Right lobe of liver (tissue), 6 donors: ENCODE results near the gene CLPTM1L. TPM values are rescaled to one million over a fixed set of nuclear protein-coding genes. Genes with fewer than 3 reads are reported as not detected.
"Not testable (repeated sequence)": the region's sequence is repeated elsewhere in the genome, so short reads cannot be mapped to it uniquely, and the experiment has no call there.

ENCODE experiments used
- ATAC-seq, 4 donors: fragments of 200-7000 bp; cut with Tn5 transposase; one replicate each; pipeline ENCODE4 v1.9.1; 2020; ENCODE audit warnings: mild to moderate bottlenecking in 4 of 4, moderate library complexity in 4 of 4
- DNase-seq, 3 donors: peaks; one replicate each; pipeline ENCODE4 v3.0.0-alpha.2; 2020
- H3K27ac ChIP-seq, 3 donors: fragments of 200-600 bp; one replicate each; pipeline ENCODE4 v1.8.0; 2022
- H3K27me3 ChIP-seq, 2 donors: fragments of 200-600 bp; one replicate each; pipeline ENCODE4 v1.8.0; 2022
- H3K36me3 ChIP-seq, 4 donors: fragments of 200-600 bp; sonication (generic) in 1 of 4; one replicate each; pipeline versions ENCODE4 v1.5.1 to v1.8.0; 2017 to 2022; ENCODE audit warnings: control low read depth in 1 of 4
- H3K4me1 ChIP-seq, 4 donors: fragments of 200-600 bp; sonication (generic) in 1 of 4; one replicate each; pipeline versions ENCODE4 v1.5.1 to v1.8.0; 2017 to 2022; ENCODE audit warnings: control low read depth in 1 of 4
- H3K4me3 ChIP-seq, 3 donors: fragments of 200-600 bp; one replicate each; pipeline ENCODE4 v1.8.0; 2022
- H3K9me3 ChIP-seq, 4 donors: fragments of 200-600 bp; sonication (generic) in 1 of 4; one replicate each; pipeline versions ENCODE4 v1.5.1 to v1.8.0; 2017 to 2022; ENCODE audit warnings: control low read depth in 1 of 4
- CTCF ChIP-seq, 4 donors: fragments of 200-600 bp in 3 of 4; fragments of 450-650 bp in 1 of 4; IDR thresholded peaks; one replicate each; pipeline versions ENCODE4 v1.5.1 to v1.8.0; 2016 to 2022; ENCODE audit warnings: antibody characterized with exemption in 4 of 4, mild to moderate bottlenecking in 2 of 4
- POLR2A ChIP-seq: fragments of 450-650 bp; IDR thresholded peaks from one replicate; pipeline ENCODE4 v1.6.1; 2017; ENCODE audit warnings: antibody characterized with exemption, mild to moderate bottlenecking
- WGBS: methylation state at CpG from one replicate; pipeline ENCODE4 v1.1.6; 2018; ENCODE audit warnings: low coverage, low lambda C conversion rate; ENCODE audit not compliant: insufficient coverage; ENCODE audit errors: missing lambda C conversion rate; 5-methylcytosine and 5-hydroxymethylcytosine counted together
- intact Hi-C, 2 donors: fragments of 100-400 bp; cut with DNase I; formaldehyde crosslinking; loops; one replicate each; pipeline versions ENCODE4 v1.11.2 to v1.14.1; 2022
- total RNA-seq, 6 experiments: library from RNA; depleted of rRNA in 2 of 6; stranded (reverse); fragments of >200 nt in 2 of 6; fragmentation: NEBNext Ultra II Directional in 3 of 6; extraction: Animal tissue kit (Norgen Biotek cat#: 25700) in 3 of 6; gene quantifications; one replicate each; pipeline versions ENCODE4 v1.1.0 to v1.2.4, GENCODE V29; 2016 to 2023
- donor health status: DM: no; HTN: yes; CAD: no.
- donor health status: DM: no; HTN: no; CAD: no.
- donor health status: DM: no; HTN: no; CAD: no.
- donor health status: DM: no; HTN: yes; CAD: no.
- donor health status: DM: no; HTN: yes; CAD: no.

Gene CLPTM1L
- total RNA-seq, 6 experiments from 2014 or later = 63.8 to 155 (median 128) TPM

- peak overlapping the region; percentile 96 to 99 (median 97) for H3K4me3 ChIP-seq
- DNase-seq (no peak), ATAC-seq (no peak)
- peaks cover 0 to 11% (median 9%) of the 10 kb centered on the region in 4 donors for H3K36me3 ChIP-seq
- H3K27ac ChIP-seq = no peak overlapping the region
- H3K9me3 ChIP-seq = no peaks in the 10 kb centered on the region
- WGBS = 72% methylated on average over 10 of the region's 27 CpGs
- H3K27me3 ChIP-seq = no peaks in the 10 kb centered on the region
- intact Hi-C loops = no loop called here
- H3K4me1 ChIP-seq = peaks cover 0 to 19% (median 4%) of the 10 kb centered on the region in 4 donors
- TF ChIP-seq CTCF (IDR thresholded peaks at IDR 0.05) (no peak), POLR2A (no peak)
Observed at GRCh38 chr5:1345876-1346626, 1.2 kb upstream of the CLPTM1L start.

GRCh38 chr5:1343931-1344901 is 683 bp downstream of the CLPTM1L start:
- Histone ChIP-seq H3K9me3 (no peaks in the 10 kb centered on the region), H3K4me1 (peaks cover 0 to 27% (median 10%) of the 10 kb centered on the region in 4 donors), H3K27ac (peak overlapping the region in 2 of 3 donors; percentile 43 to 83), H3K27me3 (no peaks in the 10 kb centered on the region), H3K4me3 (peak overlapping the region; percentile 87 to 97 (median 90)), H3K36me3 (peaks cover 0 to 22% (median 16%) of the 10 kb centered on the region in 4 donors)
- intact Hi-C loops = no loop called here
- no peak for TF ChIP-seq CTCF (IDR thresholded peaks at IDR 0.05)
- no peak for TF ChIP-seq POLR2A
- ATAC-seq = peak in 1 of 4 donors; percentile 11
- no peak for DNase-seq
- WGBS = 14% methylated on average over 15 of the region's 61 CpGs

- Histone ChIP-seq H3K4me3 (peak overlapping the region in 2 of 3 donors; percentile 87 to 90), H3K4me1 (peaks cover 0 to 33% (median 13%) of the 10 kb centered on the region in 4 donors), H3K27ac (no peak overlapping the region), H3K36me3 (peaks cover 0 to 26% (median 18%) of the 10 kb centered on the region in 4 donors), H3K9me3 (no peaks in the 10 kb centered on the region), H3K27me3 (no peaks in the 10 kb centered on the region)
- TF ChIP-seq POLR2A (no peak), CTCF (IDR thresholded peaks at IDR 0.05) (no peak)
- WGBS = 60% methylated on average over 8 of the region's 9 CpGs
- ATAC-seq (no peak), DNase-seq (no peak)
- intact Hi-C loops = no loop called here
Observed at GRCh38 chr5:1343315-1343751, 1.6 kb downstream of the CLPTM1L start.

- H3K4me1 ChIP-seq = peaks cover 0 to 39% (median 16%) of the 10 kb centered on the region in 4 donors
- H3K27ac ChIP-seq, intact Hi-C loops, H3K27me3 ChIP-seq, H3K9me3 ChIP-seq, ATAC-seq, H3K4me3 ChIP-seq, DNase-seq: not testable (repeated sequence)
- H3K36me3 ChIP-seq = peaks cover 0 to 32% (median 21%) of the 10 kb centered on the region in 4 donors
- WGBS = no CpG with 5 or more reads among the region's 14 CpGs
Observed at GRCh38 chr5:1342711-1343110, 2.2 kb downstream of the CLPTM1L start.
